GM21825 (cell line): ENCODE data around the gene IL1RAPL1.

ENCODE experiments used
- ATAC-seq: cut with Tn5 transposase; IDR thresholded peaks from one replicate; pipeline ENCODE4 v1.9.1; 2021; ENCODE audit warnings: mild to moderate bottlenecking, moderate library complexity; ENCODE audit not compliant: unreplicated experiment

IL1RAPL1 gene

GRCh38 chrX:29852767-29853166 is 1265.5 kb downstream of the IL1RAPL1 start:
- ATAC-seq = no peak

GRCh38 chrX:29858714-29859113 is 1271.5 kb downstream of the IL1RAPL1 start:
- ATAC-seq = no peak

GRCh38 chrX:29862126-29862677 is 1275.0 kb downstream of the IL1RAPL1 start:
- no peak for ATAC-seq

GRCh38 chrX:29867971-29868370 is 1280.7 kb downstream of the IL1RAPL1 start:
- no peak for ATAC-seq

GRCh38 chrX:29869837-29870236 is 1282.6 kb downstream of the IL1RAPL1 start:
- no peak for ATAC-seq

GRCh38 chrX:29870608-29871007 is 1283.4 kb downstream of the IL1RAPL1 start:
- no peak for ATAC-seq

- ATAC-seq = no peak
These were observed 1285.6 kb downstream of the IL1RAPL1 start for GRCh38 chrX:29872831-29873230.

GRCh38 chrX:29876733-29877132 is 1289.5 kb downstream of the IL1RAPL1 start:
- ATAC-seq = no peak

- ATAC-seq = no peak
These were observed 1293.7 kb downstream of the IL1RAPL1 start for GRCh38 chrX:29880977-29881376.

- no peak for ATAC-seq
These were observed 1302.8 kb downstream of the IL1RAPL1 start for GRCh38 chrX:29890004-29890403.

- no peak for ATAC-seq
These were observed 1303.5 kb downstream of the IL1RAPL1 start for GRCh38 chrX:29890646-29891200.

- no peak for ATAC-seq
These were observed 1314.8 kb downstream of the IL1RAPL1 start for GRCh38 chrX:29902004-29902403.

- ATAC-seq = no peak
These were observed 1316.1 kb downstream of the IL1RAPL1 start for GRCh38 chrX:29903360-29903759.

GRCh38 chrX:29911673-29912072 is 1324.4 kb downstream of the IL1RAPL1 start:
- no peak for ATAC-seq

- no peak for ATAC-seq
These were observed 1326.4 kb downstream of the IL1RAPL1 start for GRCh38 chrX:29913647-29914046.

- ATAC-seq = no peak
These were observed 1335.4 kb downstream of the IL1RAPL1 start for GRCh38 chrX:29922607-29923006.

- no peak for ATAC-seq
These were observed 1338.8 kb downstream of the IL1RAPL1 start for GRCh38 chrX:29926056-29926455.

- ATAC-seq = no peak
These were observed 1339.4 kb downstream of the IL1RAPL1 start for GRCh38 chrX:29926659-29927058.

- no peak for ATAC-seq
These were observed 1348.2 kb downstream of the IL1RAPL1 start for GRCh38 chrX:29935455-29935854.

- no peak for ATAC-seq
These were observed 1353.5 kb downstream of the IL1RAPL1 start for GRCh38 chrX:29940750-29941149.

- no peak for ATAC-seq
These were observed 1354.0 kb downstream of the IL1RAPL1 start for GRCh38 chrX:29941287-29941686.

GRCh38 chrX:29947225-29947624 is 1360.0 kb downstream of the IL1RAPL1 start:
- no peak for ATAC-seq

- no peak for ATAC-seq
These were observed 1361.4 kb downstream of the IL1RAPL1 start for GRCh38 chrX:29948653-29949052.
